K562 (cell line): ENCODE measurements around the gene CKAP5. TPM values are rescaled to one million over a fixed set of nuclear protein-coding genes. Genes with fewer than 3 reads are reported as not detected.

Experiments
- ASH1L ChIP-seq: fragments of 450-650 bp; IDR thresholded peaks from 2 replicates; pipeline ENCODE4 v1.6.1; 2018; ENCODE audit warnings: borderline replicate concordance, mild to moderate bottlenecking, low read depth; ENCODE audit not compliant: partially characterized antibody
- CBFB ChIP-seq: sonication (generic); formaldehyde crosslinking; IDR thresholded peaks from 2 replicates; pipeline ENCODE4 v1.4.0; 2020; ENCODE audit warnings: mild to moderate bottlenecking, missing genetic modification reagents
- DACH1 ChIP-seq: fragments of 450-650 bp; IDR thresholded peaks from 2 replicates; pipeline ENCODE4 v1.6.1; 2018; ENCODE audit not compliant: partially characterized antibody
- EHMT2 ChIP-seq: fragments of 450-650 bp; IDR thresholded peaks from 2 replicates; pipeline ENCODE4 v1.6.1; 2018; ENCODE audit warnings: antibody characterized with exemption
- ESRRA ChIP-seq: fragments of 450-650 bp; IDR thresholded peaks from 2 replicates; pipeline ENCODE4 v1.6.1; 2014; ENCODE audit warnings: low read depth, mild to moderate bottlenecking, moderate library complexity, borderline replicate concordance
- IRF9 ChIP-seq: fragments of 450-650 bp; IDR thresholded peaks from 2 replicates; pipeline ENCODE4 v1.6.1; 2016; ENCODE audit warnings: missing biosample characterization, missing genetic modification characterization
- NCOR1 ChIP-seq: fragments of 450-650 bp; IDR thresholded peaks from 2 replicates; pipeline ENCODE4 v1.6.1; 2016; ENCODE audit warnings: mild to moderate bottlenecking, moderate library complexity
- PHF20 ChIP-seq: fragments of 450-650 bp; IDR thresholded peaks from 2 replicates; pipeline ENCODE4 v1.6.1; 2018; ENCODE audit not compliant: partially characterized antibody
- SMARCA4 ChIP-seq: fragments of 450-650 bp; IDR thresholded peaks from 2 replicates; pipeline ENCODE4 v1.6.1; 2016
- SOX6 ChIP-seq: fragments of 450-650 bp; IDR thresholded peaks from 2 replicates; pipeline ENCODE4 v1.6.1; 2014; ENCODE audit warnings: mild to moderate bottlenecking
- STAT6 ChIP-seq: sonication (generic); formaldehyde crosslinking; IDR thresholded peaks from 2 replicates; pipeline ENCODE4 v1.8.1; 2023; ENCODE audit warnings: mild to moderate bottlenecking, missing genetic modification reagents
- TBL1XR1 ChIP-seq, 2 experiments: IDR thresholded peaks; 2 replicates each; pipeline ENCODE4 v1.6.1; 2012; ENCODE audit warnings: improper control_type of control experiment in 2 of 2, low read length in 2 of 2, mild to moderate bottlenecking in 1 of 2
- TCF3 ChIP-seq: sonication (generic); formaldehyde crosslinking; IDR thresholded peaks from 2 replicates; pipeline ENCODE4 v1.4.0; 2020; ENCODE audit warnings: mild to moderate bottlenecking, missing genetic modification reagents
- ZBTB5 ChIP-seq: fragments of 450-650 bp; IDR thresholded peaks from 2 replicates; pipeline ENCODE4 v1.6.1; 2017; ENCODE audit warnings: antibody characterized with exemption
- ZNF316 ChIP-seq: fragments of 450-650 bp; IDR thresholded peaks from 2 replicates; pipeline ENCODE4 v1.6.1; 2016
- ZNF609 ChIP-seq: sonication (generic); formaldehyde crosslinking; IDR thresholded peaks from 2 replicates; pipeline ENCODE4 v1.8.1; 2023; ENCODE audit warnings: missing genetic modification reagents, mild to moderate bottlenecking, borderline replicate concordance
- polyA plus RNA-seq, 8 experiments: library from polyadenylated mRNA; depleted of rRNA in 4 of 8; stranded (reverse) in 5 of 8; unstranded in 3 of 8; fragments of >200 nt; fragmentation: Nextera tagmentation in 2 of 8; fragmentation: Illumina TruSeq in 1 of 8; extraction: Ambion mirVana in 2 of 8; extraction: Trizol in 1 of 8; gene quantifications; 2 replicates each; pipeline versions ENCODE4 v1.2.1 to v1.2.3, GENCODE V29; 2011 to 2014; ENCODE audit warnings: inconsistent platforms in 1 of 8, missing spikeins in 1 of 8
- total RNA-seq, 7 experiments: library from RNA; depleted of rRNA in 6 of 7; stranded (reverse); fragments of >200 nt in 6 of 7; fragmentation: Illumina TruSeq in 2 of 7; extraction: Trizol in 2 of 7; gene quantifications; 2 replicates each; pipeline versions ENCODE4 v1.2.1 to v1.2.3, GENCODE V29; 2011 to 2021; ENCODE audit warnings: low replicate concordance in 1 of 7

The CKAP5 gene
- total and polyA plus RNA-seq, 9 of the 15 experiments (the other 6 are each of a cell fraction or from before 2014, with no cell fraction given), result 60.1 to 239 (median 139) TPM

- TF ChIP-seq ZBTB5, result no peak
- TF ChIP-seq TBL1XR1 (IDR thresholded peaks at IDR 0.05; ENCODE audit: low read length in 2 of 2), result peak in 1 of 2 experiments; percentile 41; a peak in 2 of 4 replicates
- TF ChIP-seq STAT6 (CRISPR knock-in tag), result no peak
- peak; percentile 33 for TF ChIP-seq DACH1
- TF ChIP-seq ZNF316, result 0 out of 2 replicates have a peak, but pooled peaks have one; percentile 19
- no peak for TF ChIP-seq CBFB (CRISPR knock-in tag)
- TF ChIP-seq ZNF609 (CRISPR knock-in tag), result no peak
- TF ChIP-seq SOX6, result peak; percentile 96
- TF ChIP-seq ASH1L, result no peak
- TF ChIP-seq PHF20, result no peak
- peak; percentile 78 for TF ChIP-seq TCF3
- TF ChIP-seq SMARCA4, result peak; percentile 86
- peak; percentile 56 for TF ChIP-seq NCOR1
- no peak for TF ChIP-seq EHMT2
- TF ChIP-seq IRF9 (tag), result no peak
- TF ChIP-seq ESRRA, result no peak; the same call in 1 of the 2 replicates
These were observed 13.4 kb downstream of the CKAP5 start (continued) for GRCh38 chr11:46832511-46833214.
